Astrocyte (in vitro differentiated cells and primary cell): ENCODE data around the gene CYP4F8. TPM values are rescaled to one million over a fixed set of nuclear protein-coding genes. Genes with fewer than 3 reads are reported as not detected.

Source experiments
- DNase-seq: peaks from one replicate; pipeline ENCODE4 v3.0.0-alpha.2; 2010; ENCODE audit warnings: low read depth
- FAIRE-seq: peaks from 2 replicates; lab custom pipeline; 2011; peaks lifted over from hg19 to GRCh38; lab: Jason Lieb, UNC
- H2AFZ ChIP-seq: 2 replicates; pipeline ENCODE4 v1.6.0; 2012; ENCODE audit warnings: low read depth, low read length, inconsistent platforms
- H3K27ac ChIP-seq: 2 replicates; pipeline ENCODE4 v1.5.1; 2011; ENCODE audit warnings: low read depth, low read length, inconsistent platforms
- H3K27me3 ChIP-seq: 2 replicates; pipeline ENCODE4 v1.6.0; 2011; ENCODE audit warnings: low read length, inconsistent platforms; ENCODE audit not compliant: insufficient read depth
- H3K36me3 ChIP-seq: 2 replicates; pipeline ENCODE4 v1.5.1; 2011; ENCODE audit warnings: low read length, inconsistent platforms; ENCODE audit not compliant: insufficient read depth
- H3K4me1 ChIP-seq: 2 replicates; pipeline ENCODE4 v1.5.1; 2011; ENCODE audit warnings: low read length, inconsistent platforms; ENCODE audit not compliant: insufficient read depth
- H3K4me2 ChIP-seq: 2 replicates; pipeline ENCODE4 v1.6.0; 2012; ENCODE audit warnings: low read length, inconsistent platforms
- H3K4me3 ChIP-seq: 2 replicates; pipeline ENCODE4 v1.5.1; 2011; ENCODE audit warnings: low read depth, mild to moderate bottlenecking, low read length, inconsistent platforms; ENCODE audit not compliant: insufficient read depth
- H3K79me2 ChIP-seq: 2 replicates; pipeline ENCODE4 v1.6.0; 2012; ENCODE audit warnings: mild to moderate bottlenecking, low read length, inconsistent platforms; ENCODE audit not compliant: insufficient read depth
- H3K9ac ChIP-seq: 2 replicates; pipeline ENCODE4 v1.6.0; 2012; ENCODE audit warnings: mild to moderate bottlenecking, low read length, inconsistent platforms
- H3K9me3 ChIP-seq: 2 replicates; pipeline ENCODE4 v1.5.1; 2012; ENCODE audit warnings: low read depth, mild to moderate bottlenecking, low read length, inconsistent platforms; ENCODE audit not compliant: insufficient read depth
- H4K20me1 ChIP-seq: 2 replicates; pipeline ENCODE4 v1.6.0; 2012; ENCODE audit warnings: low read length, inconsistent platforms; ENCODE audit not compliant: insufficient read depth
- H3K27ac Mint-ChIP-seq: one replicate; pipeline ENCODE4 v1.8.0; 2021; ENCODE audit warnings: mild to moderate bottlenecking, mixed read lengths; ENCODE audit not compliant: unreplicated experiment
- H3K27me3 Mint-ChIP-seq: one replicate; pipeline ENCODE4 v1.8.0; 2021; ENCODE audit warnings: low read depth, mixed read lengths; ENCODE audit not compliant: unreplicated experiment
- H3K36me3 Mint-ChIP-seq: one replicate; pipeline ENCODE4 v1.8.0; 2021; ENCODE audit warnings: low read depth, mixed read lengths; ENCODE audit not compliant: unreplicated experiment
- H3K4me1 Mint-ChIP-seq: one replicate; pipeline ENCODE4 v1.8.0; 2021; ENCODE audit warnings: low read depth, mixed read lengths; ENCODE audit not compliant: unreplicated experiment
- H3K4me3 Mint-ChIP-seq: one replicate; pipeline ENCODE4 v1.8.0; 2021; ENCODE audit warnings: mild to moderate bottlenecking, moderate library complexity, mixed read lengths; ENCODE audit not compliant: unreplicated experiment
- H3K9me3 Mint-ChIP-seq: one replicate; pipeline ENCODE4 v1.8.0; 2021; ENCODE audit warnings: mild to moderate bottlenecking, mixed read lengths; ENCODE audit not compliant: unreplicated experiment
- EZH2 ChIP-seq: IDR thresholded peaks from 2 replicates; pipeline ENCODE4 v1.6.1; 2012; ENCODE audit warnings: mild to moderate bottlenecking, low read length, inconsistent platforms; ENCODE audit not compliant: insufficient read depth
- total RNA-seq: library from RNA; stranded (reverse); gene quantifications from 2 replicates; pipeline ENCODE4 v1.2.1, GENCODE V29; 2021
- TF ChIP-seq, protein P1 (sequence below): IDR thresholded peaks from 2 replicates; pipeline ENCODE4 v1.5.1; 2011; ENCODE audit warnings: low read depth, mild to moderate bottlenecking, inconsistent platforms, low read length, moderate library complexity; ENCODE audit not compliant: insufficient read depth

The CYP4F8 gene
- total RNA-seq, 1 donor from 2014 or later = not detected

DNA sequence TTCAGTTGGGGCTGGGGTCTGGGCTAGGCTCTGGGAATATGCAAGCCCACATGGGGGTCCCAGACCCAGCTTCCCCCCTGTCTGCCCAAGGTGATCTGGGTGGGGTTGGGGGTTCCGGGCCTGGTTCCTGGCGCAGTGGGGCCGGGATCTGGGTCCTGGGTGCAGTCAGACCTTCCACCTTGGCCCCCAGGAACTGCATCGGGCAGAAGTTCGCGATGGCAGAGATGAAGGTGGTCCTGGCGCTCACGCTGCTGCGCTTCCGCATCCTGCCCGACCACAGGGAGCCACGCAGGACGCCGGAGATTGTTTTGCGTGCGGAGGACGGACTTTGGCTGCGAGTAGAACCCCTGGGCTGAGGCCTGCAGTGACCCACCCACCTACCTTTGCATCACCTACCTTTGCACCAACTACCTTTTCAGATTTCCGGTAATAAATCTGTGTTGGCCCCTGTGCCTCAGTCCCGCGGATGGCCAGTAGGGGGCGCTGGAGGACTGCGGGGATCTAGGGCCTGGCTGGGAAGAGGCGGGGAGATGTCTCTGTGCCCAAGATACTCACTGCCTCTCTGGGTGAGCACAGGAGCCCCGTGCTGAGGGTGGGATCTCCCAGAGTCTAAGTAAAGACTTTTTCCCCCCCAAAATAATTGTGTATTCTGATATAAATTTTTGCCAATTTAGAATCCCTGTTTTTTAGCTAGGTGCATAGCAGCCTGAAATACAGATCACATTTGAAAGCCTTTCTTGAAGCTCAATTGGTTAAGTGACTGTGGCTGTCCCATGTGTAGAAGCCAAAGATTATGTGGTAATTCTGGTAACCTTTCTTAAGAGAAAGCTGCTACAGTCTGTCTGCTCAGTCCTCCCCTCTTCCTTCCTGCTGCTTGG lies 14.2 kb downstream of the CYP4F8 start:
- Mint-ChIP-seq H3K27ac (no peak overlapping the region), H3K4me1 (no peaks in the 10 kb centered on the region), H3K27me3 (no peaks in the 10 kb centered on the region), H3K36me3 (no peaks in the 10 kb centered on the region), H3K4me3 (no peak overlapping the region), H3K9me3 (peaks cover 7% of the 10 kb centered on the region)
- no peak for FAIRE-seq
- H2AFZ ChIP-seq = no peak overlapping the region
- DNase-seq = peak; percentile 2
- H4K20me1 ChIP-seq = no peaks in the 10 kb centered on the region
- H3K27ac ChIP-seq = no peak overlapping the region
- no peak overlapping the region for H3K4me2 ChIP-seq
- no peak for TF ChIP-seq EZH2
- TF ChIP-seq, protein P1, sequence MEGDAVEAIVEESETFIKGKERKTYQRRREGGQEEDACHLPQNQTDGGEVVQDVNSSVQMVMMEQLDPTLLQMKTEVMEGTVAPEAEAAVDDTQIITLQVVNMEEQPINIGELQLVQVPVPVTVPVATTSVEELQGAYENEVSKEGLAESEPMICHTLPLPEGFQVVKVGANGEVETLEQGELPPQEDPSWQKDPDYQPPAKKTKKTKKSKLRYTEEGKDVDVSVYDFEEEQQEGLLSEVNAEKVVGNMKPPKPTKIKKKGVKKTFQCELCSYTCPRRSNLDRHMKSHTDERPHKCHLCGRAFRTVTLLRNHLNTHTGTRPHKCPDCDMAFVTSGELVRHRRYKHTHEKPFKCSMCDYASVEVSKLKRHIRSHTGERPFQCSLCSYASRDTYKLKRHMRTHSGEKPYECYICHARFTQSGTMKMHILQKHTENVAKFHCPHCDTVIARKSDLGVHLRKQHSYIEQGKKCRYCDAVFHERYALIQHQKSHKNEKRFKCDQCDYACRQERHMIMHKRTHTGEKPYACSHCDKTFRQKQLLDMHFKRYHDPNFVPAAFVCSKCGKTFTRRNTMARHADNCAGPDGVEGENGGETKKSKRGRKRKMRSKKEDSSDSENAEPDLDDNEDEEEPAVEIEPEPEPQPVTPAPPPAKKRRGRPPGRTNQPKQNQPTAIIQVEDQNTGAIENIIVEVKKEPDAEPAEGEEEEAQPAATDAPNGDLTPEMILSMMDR = peak; percentile 57
- no peak overlapping the region for H3K4me3 ChIP-seq
- H3K9me3 ChIP-seq = no peaks in the 10 kb centered on the region
- H3K27me3 ChIP-seq = no peaks in the 10 kb centered on the region
- no peaks in the 10 kb centered on the region for H3K4me1 ChIP-seq
- no peak overlapping the region for H3K9ac ChIP-seq
- no peaks in the 10 kb centered on the region for H3K79me2 ChIP-seq
- H3K36me3 ChIP-seq = no peaks in the 10 kb centered on the region

DNA sequence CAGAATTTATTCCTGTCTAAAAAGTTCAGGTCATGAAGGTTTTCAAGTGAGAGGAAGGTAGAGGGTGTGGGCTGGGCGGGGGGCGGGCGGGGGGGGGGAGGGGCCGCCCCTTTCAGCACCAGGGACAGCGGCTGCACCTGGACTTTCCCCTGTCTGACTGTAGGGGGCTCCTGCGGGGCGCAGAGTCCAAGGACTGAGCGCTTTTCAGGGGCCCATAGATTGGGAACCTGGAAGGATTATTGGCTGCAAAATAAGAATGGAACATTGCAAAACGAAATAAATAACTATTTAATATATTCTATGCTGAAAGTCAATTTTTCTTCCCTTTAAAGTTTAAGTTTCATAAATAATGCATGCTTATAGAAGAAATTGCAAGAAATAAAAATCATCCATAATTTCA lies 16.8 kb downstream of the CYP4F8 start:
- no peak for DNase-seq
- H3K9ac ChIP-seq = no peak overlapping the region
- no peaks in the 10 kb centered on the region for H3K79me2 ChIP-seq
- H3K27ac ChIP-seq = no peak overlapping the region
- H3K36me3 Mint-ChIP-seq = no peaks in the 10 kb centered on the region
- H3K36me3 ChIP-seq = no peaks in the 10 kb centered on the region
- no peaks in the 10 kb centered on the region for H3K27me3 Mint-ChIP-seq
- TF ChIP-seq EZH2 = no peak
- TF ChIP-seq, protein P1 = no peak
- H3K4me1 ChIP-seq = no peaks in the 10 kb centered on the region
- H3K4me3 Mint-ChIP-seq = no peak overlapping the region
- H3K9me3 ChIP-seq = no peaks in the 10 kb centered on the region
- no peaks in the 10 kb centered on the region for H3K4me1 Mint-ChIP-seq
- H2AFZ ChIP-seq = no peak overlapping the region
- H4K20me1 ChIP-seq = no peaks in the 10 kb centered on the region
- H3K27ac Mint-ChIP-seq = no peak overlapping the region
- H3K27me3 ChIP-seq = no peaks in the 10 kb centered on the region
- no peak overlapping the region for H3K4me2 ChIP-seq
- FAIRE-seq = no peak
- H3K9me3 Mint-ChIP-seq = peaks cover 5% of the 10 kb centered on the region
- H3K4me3 ChIP-seq = no peak overlapping the region
